ENCODE measurements around the gene KRTAP23-1.

DNA sequence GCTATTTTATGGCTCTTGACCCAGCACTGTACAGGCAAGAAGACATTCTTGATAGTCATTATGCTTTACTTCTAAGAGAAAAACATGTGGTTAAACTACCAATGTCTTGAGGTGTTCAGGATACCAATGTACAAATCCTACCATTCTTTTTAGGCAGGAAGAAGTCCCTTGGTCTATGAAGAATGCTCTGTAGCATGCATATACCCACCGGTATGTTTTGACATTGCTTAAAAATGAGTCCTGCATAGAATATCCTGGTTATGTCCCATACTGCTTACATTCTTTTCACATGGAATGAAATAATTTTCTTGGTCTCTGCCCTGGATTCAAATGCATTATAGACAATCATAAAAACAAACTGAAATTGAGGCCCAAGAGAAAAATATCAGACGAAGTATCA lies 15.7 kb downstream of the KRTAP23-1 start:
- TF ChIP-seq SP1 (IDR thresholded peaks at IDR 0.05; ENCODE audit: low read depth, low read length) = no peak
- no peak for TF ChIP-seq SMC3 (IDR thresholded peaks at IDR 0.05; ENCODE audit: borderline replicate concordance, low read length)
- TF ChIP-seq EP300 (IDR thresholded peaks at IDR 0.05; ENCODE audit: borderline replicate concordance in 1 of 2, control insufficient read depth in 1 of 2, low read depth in 2 of 2, low read length in 2 of 2) = no peak
- no peak for TF ChIP-seq PML (IDR thresholded peaks at IDR 0.05; ENCODE audit: low read length)
- TF ChIP-seq, protein P1, sequence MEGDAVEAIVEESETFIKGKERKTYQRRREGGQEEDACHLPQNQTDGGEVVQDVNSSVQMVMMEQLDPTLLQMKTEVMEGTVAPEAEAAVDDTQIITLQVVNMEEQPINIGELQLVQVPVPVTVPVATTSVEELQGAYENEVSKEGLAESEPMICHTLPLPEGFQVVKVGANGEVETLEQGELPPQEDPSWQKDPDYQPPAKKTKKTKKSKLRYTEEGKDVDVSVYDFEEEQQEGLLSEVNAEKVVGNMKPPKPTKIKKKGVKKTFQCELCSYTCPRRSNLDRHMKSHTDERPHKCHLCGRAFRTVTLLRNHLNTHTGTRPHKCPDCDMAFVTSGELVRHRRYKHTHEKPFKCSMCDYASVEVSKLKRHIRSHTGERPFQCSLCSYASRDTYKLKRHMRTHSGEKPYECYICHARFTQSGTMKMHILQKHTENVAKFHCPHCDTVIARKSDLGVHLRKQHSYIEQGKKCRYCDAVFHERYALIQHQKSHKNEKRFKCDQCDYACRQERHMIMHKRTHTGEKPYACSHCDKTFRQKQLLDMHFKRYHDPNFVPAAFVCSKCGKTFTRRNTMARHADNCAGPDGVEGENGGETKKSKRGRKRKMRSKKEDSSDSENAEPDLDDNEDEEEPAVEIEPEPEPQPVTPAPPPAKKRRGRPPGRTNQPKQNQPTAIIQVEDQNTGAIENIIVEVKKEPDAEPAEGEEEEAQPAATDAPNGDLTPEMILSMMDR (IDR thresholded peaks at IDR 0.05 in 2 of 3, conservative IDR thresholded peaks at IDR 0.05 in 1 of 3; ENCODE audit: control insufficient read depth in 2 of 3, extremely low read depth in 1 of 3, insufficient read depth in 1 of 3, low read depth in 3 of 3, low read length in 3 of 3) = no peak
- TF ChIP-seq POLR2AphosphoS5 (IDR thresholded peaks at IDR 0.05; ENCODE audit: low read length) = no peak
- no peak for TF ChIP-seq PAX8 (IDR thresholded peaks at IDR 0.05)
- no peak for TF ChIP-seq RAD21 (IDR thresholded peaks at IDR 0.05; ENCODE audit: insufficient read depth, low read depth, low read length)
- no peak for TF ChIP-seq YY1 (IDR thresholded peaks at IDR 0.05; ENCODE audit: low read depth, low read length)
- TF ChIP-seq BRCA1 (IDR thresholded peaks at IDR 0.05; ENCODE audit: low read depth, low read length) = no peak
- TF ChIP-seq, protein P2, sequence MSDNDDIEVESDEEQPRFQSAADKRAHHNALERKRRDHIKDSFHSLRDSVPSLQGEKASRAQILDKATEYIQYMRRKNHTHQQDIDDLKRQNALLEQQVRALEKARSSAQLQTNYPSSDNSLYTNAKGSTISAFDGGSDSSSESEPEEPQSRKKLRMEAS (IDR thresholded peaks at IDR 0.05; ENCODE audit: low read depth, low read length) = no peak
- no peak for TF ChIP-seq POLR2AphosphoS2 (IDR thresholded peaks at IDR 0.05; ENCODE audit: low read depth, low read length)
- TF ChIP-seq, protein P3, sequence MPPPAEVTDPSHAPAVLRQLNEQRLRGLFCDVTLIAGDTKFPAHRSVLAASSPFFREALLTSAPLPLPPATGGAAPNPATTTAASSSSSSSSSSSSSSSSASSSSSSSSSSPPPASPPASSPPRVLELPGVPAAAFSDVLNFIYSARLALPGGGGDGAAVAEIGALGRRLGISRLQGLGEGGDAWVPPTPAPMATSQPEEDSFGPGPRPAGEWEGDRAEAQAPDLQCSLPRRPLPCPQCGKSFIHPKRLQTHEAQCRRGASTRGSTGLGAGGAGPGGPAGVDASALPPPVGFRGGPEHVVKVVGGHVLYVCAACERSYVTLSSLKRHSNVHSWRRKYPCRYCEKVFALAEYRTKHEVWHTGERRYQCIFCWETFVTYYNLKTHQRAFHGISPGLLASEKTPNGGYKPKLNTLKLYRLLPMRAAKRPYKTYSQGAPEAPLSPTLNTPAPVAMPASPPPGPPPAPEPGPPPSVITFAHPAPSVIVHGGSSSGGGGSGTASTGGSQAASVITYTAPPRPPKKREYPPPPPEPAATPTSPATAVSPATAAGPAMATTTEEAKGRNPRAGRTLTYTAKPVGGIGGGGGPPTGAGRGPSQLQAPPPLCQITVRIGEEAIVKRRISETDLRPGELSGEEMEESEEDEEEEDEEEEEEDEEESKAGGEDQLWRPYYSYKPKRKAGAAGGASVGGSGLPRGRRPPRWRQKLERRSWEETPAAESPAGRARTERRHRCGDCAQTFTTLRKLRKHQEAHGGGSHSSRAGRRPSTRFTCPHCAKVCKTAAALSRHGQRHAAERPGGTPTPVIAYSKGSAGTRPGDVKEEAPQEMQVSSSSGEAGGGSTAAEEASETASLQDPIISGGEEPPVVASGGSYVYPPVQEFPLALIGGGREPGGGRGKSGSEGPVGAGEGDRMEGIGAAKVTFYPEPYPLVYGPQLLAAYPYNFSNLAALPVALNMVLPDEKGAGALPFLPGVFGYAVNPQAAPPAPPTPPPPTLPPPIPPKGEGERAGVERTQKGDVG (CRISPR knock-in tag; IDR thresholded peaks at IDR 0.05) = no peak
